ENCODE measurements around the gene NDUFS8.

Gene NDUFS8

DNA sequence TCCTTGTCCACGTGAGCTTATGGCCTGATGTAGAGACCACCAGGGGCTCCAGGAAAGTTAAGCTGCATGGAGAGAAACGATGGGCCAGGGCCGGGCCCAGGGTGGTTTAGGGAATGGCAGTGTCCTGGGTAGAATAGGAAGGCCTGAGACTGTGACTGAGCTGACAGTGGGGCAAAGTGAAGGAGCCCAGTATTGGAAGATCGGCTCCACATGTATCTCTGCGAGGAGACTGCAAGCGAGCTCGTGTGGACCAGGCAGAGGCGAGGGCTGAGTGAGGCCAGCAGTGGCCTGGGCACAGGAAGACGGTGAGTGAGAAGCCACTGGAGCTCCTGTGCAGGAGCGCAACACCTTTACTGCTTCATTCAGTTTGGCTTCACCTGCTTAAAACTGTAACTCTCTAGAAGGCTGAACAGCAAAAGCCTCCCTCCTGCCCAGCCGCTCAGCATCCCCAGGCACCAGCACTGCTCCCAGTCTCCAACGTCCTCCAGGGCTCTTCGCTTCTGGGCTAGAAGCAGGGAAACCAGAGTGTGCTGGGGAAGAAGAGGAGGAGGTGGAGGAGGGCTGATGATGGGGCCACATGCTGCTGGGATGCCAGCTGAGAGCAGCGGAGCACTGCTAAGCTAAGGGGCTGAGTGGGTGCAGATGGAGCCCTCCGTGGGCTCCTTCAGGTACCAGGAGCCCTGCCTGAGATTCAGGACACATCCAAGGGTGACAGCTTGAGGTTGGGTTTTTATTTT lies 21.8 kb downstream of the NDUFS8 start:
- H3K4me3 ChIP-seq (ENCODE audit: low read depth, low read length) = no peak overlapping the region
- TF ChIP-seq, protein P1, sequence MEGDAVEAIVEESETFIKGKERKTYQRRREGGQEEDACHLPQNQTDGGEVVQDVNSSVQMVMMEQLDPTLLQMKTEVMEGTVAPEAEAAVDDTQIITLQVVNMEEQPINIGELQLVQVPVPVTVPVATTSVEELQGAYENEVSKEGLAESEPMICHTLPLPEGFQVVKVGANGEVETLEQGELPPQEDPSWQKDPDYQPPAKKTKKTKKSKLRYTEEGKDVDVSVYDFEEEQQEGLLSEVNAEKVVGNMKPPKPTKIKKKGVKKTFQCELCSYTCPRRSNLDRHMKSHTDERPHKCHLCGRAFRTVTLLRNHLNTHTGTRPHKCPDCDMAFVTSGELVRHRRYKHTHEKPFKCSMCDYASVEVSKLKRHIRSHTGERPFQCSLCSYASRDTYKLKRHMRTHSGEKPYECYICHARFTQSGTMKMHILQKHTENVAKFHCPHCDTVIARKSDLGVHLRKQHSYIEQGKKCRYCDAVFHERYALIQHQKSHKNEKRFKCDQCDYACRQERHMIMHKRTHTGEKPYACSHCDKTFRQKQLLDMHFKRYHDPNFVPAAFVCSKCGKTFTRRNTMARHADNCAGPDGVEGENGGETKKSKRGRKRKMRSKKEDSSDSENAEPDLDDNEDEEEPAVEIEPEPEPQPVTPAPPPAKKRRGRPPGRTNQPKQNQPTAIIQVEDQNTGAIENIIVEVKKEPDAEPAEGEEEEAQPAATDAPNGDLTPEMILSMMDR (IDR thresholded peaks at IDR 0.05; ENCODE audit: borderline replicate concordance, insufficient read depth, low read depth, low read length) = no peak

GRCh38 chr11:68053117-68053516 lies 22.6 kb downstream of the NDUFS8 start:
- no peak overlapping the region for H3K4me3 ChIP-seq (ENCODE audit: low read depth, low read length)
- TF ChIP-seq, protein P1 (IDR thresholded peaks at IDR 0.05; ENCODE audit: borderline replicate concordance, insufficient read depth, low read depth, low read length) = no peak

- no peak overlapping the region for H3K4me3 ChIP-seq (ENCODE audit: low read depth, low read length)
- TF ChIP-seq, protein P1 (IDR thresholded peaks at IDR 0.05; ENCODE audit: borderline replicate concordance, insufficient read depth, low read depth, low read length) = no peak
These were observed 23.7 kb downstream of the NDUFS8 start for GRCh38 chr11:68053981-68054812.

DNA sequence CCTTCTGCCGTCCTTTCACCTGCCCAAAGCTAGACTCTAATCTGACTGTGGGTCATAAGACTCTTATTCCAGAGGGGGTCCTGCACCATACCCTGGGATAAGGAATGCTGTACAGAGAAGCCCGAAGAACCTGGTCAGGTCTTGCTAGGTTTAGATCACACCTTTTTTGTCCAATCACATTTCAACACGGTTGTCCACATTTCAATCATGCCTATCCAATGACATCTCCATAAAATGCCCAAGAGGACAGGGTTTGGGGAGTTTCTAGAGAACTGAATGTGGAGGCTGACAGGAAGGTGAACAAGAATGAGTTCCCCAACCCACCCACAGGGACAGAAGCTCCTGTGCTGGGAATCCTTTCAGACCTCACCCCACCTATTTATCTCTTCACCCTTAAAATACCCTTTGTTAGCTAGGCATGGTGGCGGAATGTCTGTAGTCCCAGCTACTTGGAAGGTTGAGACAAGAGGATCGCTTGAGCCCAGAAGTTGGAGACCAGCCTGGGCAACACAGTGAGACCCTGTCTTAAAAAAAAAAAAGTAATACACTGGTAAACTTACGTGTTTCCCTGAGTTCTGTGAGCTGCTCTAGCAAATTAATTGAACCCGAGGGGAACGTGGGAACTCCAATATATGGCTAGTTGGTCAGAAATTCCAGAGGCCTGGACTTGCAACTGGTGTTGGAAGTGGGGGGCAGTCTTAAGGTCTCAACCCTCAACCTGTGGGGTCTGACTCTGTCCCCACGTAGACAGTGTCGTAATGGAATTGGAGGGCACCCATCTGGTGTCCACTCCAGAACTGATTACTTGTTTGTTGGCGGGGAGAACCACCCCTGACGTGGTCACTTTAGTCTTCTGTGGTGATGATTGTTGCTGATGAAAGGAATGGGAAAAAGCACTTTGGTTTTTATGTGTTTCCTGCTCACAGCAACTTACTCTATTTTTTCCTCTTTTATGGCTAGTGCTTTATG lies 26.1 kb downstream of the NDUFS8 start:
- H3K4me3 ChIP-seq (ENCODE audit: low read depth, low read length) = no peak overlapping the region
- TF ChIP-seq, protein P1 (IDR thresholded peaks at IDR 0.05; ENCODE audit: borderline replicate concordance, insufficient read depth, low read depth, low read length) = no peak

DNA sequence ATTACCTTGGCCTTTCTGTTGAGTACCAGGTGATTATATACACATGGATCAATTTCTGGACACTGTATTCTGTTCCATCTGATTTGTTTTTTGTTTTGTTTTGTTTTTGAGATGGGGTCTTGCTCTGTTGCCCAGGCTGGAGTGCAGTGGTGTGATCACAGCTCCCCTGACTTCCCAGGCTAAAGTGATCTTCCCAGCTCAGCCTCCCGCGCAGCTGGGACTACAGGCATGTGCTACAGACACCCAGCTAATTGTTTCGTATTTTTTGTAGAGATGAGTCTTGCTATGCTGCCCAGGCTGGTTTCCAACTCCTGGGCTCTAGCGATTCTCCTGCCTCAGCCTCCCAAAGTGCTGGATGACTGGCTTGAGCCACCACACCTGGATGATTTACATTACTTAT lies 27.3 kb downstream of the NDUFS8 start:
- TF ChIP-seq, protein P1 (IDR thresholded peaks at IDR 0.05; ENCODE audit: borderline replicate concordance, insufficient read depth, low read depth, low read length) = no peak
- H3K4me3 ChIP-seq (ENCODE audit: low read depth, low read length) = no peak overlapping the region

DNA sequence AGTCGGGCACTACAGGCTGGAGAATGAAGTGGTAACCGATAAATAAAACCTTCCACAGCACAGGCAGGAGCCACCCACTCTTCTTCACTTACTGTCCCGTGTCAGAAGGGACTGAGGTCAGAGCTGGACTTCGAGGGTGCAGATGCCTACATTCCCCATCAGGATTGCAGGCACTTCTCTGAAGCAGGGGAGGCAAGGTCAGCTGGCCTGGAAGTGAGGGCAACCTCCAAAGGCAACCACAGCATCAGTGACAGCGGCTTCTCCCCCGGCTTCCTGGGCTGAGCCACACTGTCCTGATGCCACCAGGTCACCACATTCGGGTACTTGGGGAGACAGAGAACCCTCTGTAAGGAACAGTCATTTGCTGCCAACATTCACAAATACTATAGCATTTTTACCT lies 31.0 kb downstream of the NDUFS8 start:
- TF ChIP-seq, protein P1 (IDR thresholded peaks at IDR 0.05; ENCODE audit: borderline replicate concordance, insufficient read depth, low read depth, low read length) = no peak
- H3K4me3 ChIP-seq (ENCODE audit: low read depth, low read length) = no peak overlapping the region

All from GM12875 (cell line).